Testis (tissue), 3 donors: Measurements from ENCODE around the gene ATAD2B. TPM values are rescaled to one million over a fixed set of nuclear protein-coding genes. Genes with fewer than 3 reads are reported as not detected.

Experiments used
- DNase-seq: peaks from one replicate; pipeline ENCODE4 v3.0.0-alpha.2; 2019
- H3K27ac ChIP-seq, 2 donors: fragments of 200-600 bp; sonication (generic); one replicate each; pipeline ENCODE4 v1.5.1; 2019
- H3K27me3 ChIP-seq: fragments of 200-600 bp; sonication (generic); one replicate; pipeline ENCODE4 v1.5.1; 2019
- H3K36me3 ChIP-seq: fragments of 200-600 bp; sonication (generic); one replicate; pipeline ENCODE4 v1.5.1; 2017; ENCODE audit warnings: low read depth; ENCODE audit errors: missing control alignments
- H3K4me1 ChIP-seq: fragments of 200-600 bp; sonication (generic); one replicate; pipeline ENCODE4 v1.5.1; 2019
- H3K4me3 ChIP-seq, 2 donors: fragments of 200-600 bp; sonication (generic); one replicate each; pipeline ENCODE4 v1.5.1; 2017 to 2019
- H3K9me3 ChIP-seq: fragments of 200-600 bp; sonication (generic); one replicate; pipeline ENCODE4 v1.5.1; 2017
- POLR2A ChIP-seq: fragments of 450-650 bp; IDR thresholded peaks from one replicate; pipeline ENCODE4 v1.6.1; 2017; ENCODE audit warnings: antibody characterized with exemption, mild to moderate bottlenecking, moderate library complexity
- WGBS, 2 donors: methylation state at CpG; one replicate each; pipeline ENCODE4 v1.1.5; 2018; 5-methylcytosine and 5-hydroxymethylcytosine counted together
- intact Hi-C: fragments of 100-400 bp; cut with DNase I; formaldehyde crosslinking; loops from one replicate; pipeline ENCODE4 v1.15.1; 2023; ENCODE audit warnings: low total_unique reads
- polyA plus RNA-seq: library from polyadenylated mRNA; stranded (reverse); fragments of 350-450 nt; fragmentation: Illumina TruSeq; extraction: RNeasy Lipid Tissue Mini Kit (QIAGEN cat#74804); gene quantifications from one replicate; pipeline ENCODE4 v1.2.3, GENCODE V29; 2014; ENCODE audit warnings: low read depth, low replicate concordance; ENCODE audit not compliant: insufficient read depth
- total RNA-seq, 2 donors: library from RNA; depleted of rRNA; stranded (reverse); fragments of >200 nt; gene quantifications; one replicate each; pipeline ENCODE4 v1.2.3, GENCODE V29; 2016
- TF ChIP-seq, protein P1 (sequence below), 3 experiments: fragments of 450-650 bp in 2 of 3; fragments of 200-600 bp in 1 of 3; sonication (generic) in 1 of 3; IDR thresholded peaks; one replicate each; pipeline ENCODE4 v1.5.1; 2016 to 2019; ENCODE audit warnings: antibody characterized with exemption in 3 of 3, mild to moderate bottlenecking in 2 of 3, moderate library complexity in 1 of 3

ATAD2B gene
- total and polyA plus RNA-seq, 3 donors from 2014 or later: 11.7 to 32.3 (median 23.2) TPM

DNA sequence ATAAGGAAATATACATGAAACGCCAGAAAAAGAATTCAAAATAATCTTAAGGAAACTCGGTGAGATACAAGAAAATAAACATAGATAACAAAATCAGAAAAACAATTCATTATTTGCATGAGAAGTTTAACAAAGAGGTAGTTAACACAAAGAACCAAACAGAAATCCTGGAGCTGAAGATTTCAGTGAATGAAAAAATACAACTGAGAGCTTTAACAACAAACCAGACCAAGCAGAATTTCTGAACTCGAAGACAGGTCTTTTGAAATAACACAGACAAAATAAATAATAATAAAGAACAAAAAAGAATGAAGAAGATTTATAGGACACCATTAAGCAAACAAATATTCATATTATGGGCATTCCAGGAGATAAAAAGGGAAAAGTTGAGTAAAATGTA lies 204.7 kb downstream of the ATAD2B start:
- no peak for DNase-seq
- H3K27me3 ChIP-seq: no peaks in the 10 kb centered on the region
- no peaks in the 10 kb centered on the region for H3K36me3 ChIP-seq
- intact Hi-C loops: no loop called here
- no peaks in the 10 kb centered on the region for H3K4me1 ChIP-seq
- no peak for TF ChIP-seq POLR2A
- TF ChIP-seq, protein P1, sequence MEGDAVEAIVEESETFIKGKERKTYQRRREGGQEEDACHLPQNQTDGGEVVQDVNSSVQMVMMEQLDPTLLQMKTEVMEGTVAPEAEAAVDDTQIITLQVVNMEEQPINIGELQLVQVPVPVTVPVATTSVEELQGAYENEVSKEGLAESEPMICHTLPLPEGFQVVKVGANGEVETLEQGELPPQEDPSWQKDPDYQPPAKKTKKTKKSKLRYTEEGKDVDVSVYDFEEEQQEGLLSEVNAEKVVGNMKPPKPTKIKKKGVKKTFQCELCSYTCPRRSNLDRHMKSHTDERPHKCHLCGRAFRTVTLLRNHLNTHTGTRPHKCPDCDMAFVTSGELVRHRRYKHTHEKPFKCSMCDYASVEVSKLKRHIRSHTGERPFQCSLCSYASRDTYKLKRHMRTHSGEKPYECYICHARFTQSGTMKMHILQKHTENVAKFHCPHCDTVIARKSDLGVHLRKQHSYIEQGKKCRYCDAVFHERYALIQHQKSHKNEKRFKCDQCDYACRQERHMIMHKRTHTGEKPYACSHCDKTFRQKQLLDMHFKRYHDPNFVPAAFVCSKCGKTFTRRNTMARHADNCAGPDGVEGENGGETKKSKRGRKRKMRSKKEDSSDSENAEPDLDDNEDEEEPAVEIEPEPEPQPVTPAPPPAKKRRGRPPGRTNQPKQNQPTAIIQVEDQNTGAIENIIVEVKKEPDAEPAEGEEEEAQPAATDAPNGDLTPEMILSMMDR (IDR thresholded peaks at IDR 0.05): no peak
- no peak overlapping the region for H3K4me3 ChIP-seq
- H3K9me3 ChIP-seq: no peaks in the 10 kb centered on the region
- WGBS, 2 donors: 92 to 96% methylated on average over 3 of the region's 3 CpGs
- no peak overlapping the region for H3K27ac ChIP-seq

DNA sequence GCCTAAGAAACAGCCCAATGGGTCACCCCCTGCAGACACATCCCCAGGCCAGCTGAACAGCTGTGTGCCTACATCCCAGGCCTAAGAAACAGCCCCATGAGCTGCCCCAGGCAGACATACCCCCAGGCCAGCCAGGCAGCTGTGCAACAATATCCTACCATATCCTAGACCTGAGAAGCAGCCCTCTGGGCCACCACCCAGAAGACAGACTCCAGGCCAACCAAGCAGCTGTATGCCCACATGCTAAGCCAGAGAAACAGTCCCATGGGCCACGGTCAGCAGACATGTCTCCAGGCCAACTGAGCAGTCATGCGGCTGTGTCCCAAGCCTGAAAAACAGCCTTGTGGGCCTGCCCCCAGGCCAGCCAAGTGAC lies 205.5 kb downstream of the ATAD2B start:
- H3K4me3 ChIP-seq: no peak overlapping the region
- H3K27ac ChIP-seq: no peak overlapping the region
- H3K4me1 ChIP-seq: no peaks in the 10 kb centered on the region
- H3K36me3 ChIP-seq: no peaks in the 10 kb centered on the region
- no peak for TF ChIP-seq POLR2A
- TF ChIP-seq, protein P1 (IDR thresholded peaks at IDR 0.05): no peak
- no peaks in the 10 kb centered on the region for H3K9me3 ChIP-seq
- H3K27me3 ChIP-seq: no peaks in the 10 kb centered on the region
- 92% methylated on average over 2 of the region's 2 CpGs; no CpG with 5 or more reads in 1 of the 2 donors for WGBS, 2 donors
- DNase-seq: no peak
- intact Hi-C loops: no loop called here

DNA sequence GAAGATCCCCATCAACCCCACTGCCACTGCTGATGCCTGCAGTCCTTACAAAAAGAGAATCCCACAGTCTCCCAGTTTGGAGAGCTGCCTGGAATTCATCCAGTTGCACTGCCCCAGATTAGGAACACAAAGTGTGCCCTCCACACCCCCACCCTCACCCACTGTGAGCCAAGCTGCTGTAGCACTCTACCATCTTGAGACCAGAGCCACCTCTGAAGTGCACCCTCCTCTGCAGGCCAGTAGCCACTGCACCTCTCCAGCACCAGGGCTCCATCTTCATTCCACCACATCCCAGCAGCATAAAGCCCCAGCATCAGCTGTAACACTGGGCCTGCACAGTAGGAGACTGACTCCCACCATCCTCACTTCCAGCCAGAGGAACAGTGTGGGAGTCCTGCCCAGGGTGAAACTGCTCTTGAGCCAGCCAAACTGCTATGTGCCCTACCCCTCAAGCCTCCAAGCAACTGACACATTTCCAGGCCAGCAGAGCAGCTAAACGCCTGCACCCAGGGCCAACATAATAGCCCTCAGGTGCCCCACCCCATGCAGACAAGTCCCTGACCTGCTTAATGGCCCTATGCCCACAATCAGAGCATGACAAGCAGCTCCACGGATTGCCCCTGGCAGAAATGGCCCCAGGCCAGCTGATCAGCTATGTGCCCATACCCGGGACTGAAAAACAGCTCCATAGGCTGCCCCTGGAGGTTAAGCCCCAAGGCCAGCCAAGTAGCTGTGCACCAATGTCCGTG lies 206.0 kb downstream of the ATAD2B start:
- 100% methylated on average over 4 of the region's 4 CpGs; no CpG with 5 or more reads in 1 of the 2 donors for WGBS, 2 donors
- H3K4me3 ChIP-seq: no peak overlapping the region
- no peak for DNase-seq
- H3K36me3 ChIP-seq: no peaks in the 10 kb centered on the region
- H3K27ac ChIP-seq: no peak overlapping the region
- H3K4me1 ChIP-seq: no peaks in the 10 kb centered on the region
- no peaks in the 10 kb centered on the region for H3K27me3 ChIP-seq
- no peaks in the 10 kb centered on the region for H3K9me3 ChIP-seq
- TF ChIP-seq, protein P1 (IDR thresholded peaks at IDR 0.05): no peak
- no peak for TF ChIP-seq POLR2A
- intact Hi-C loops: no loop called here

DNA sequence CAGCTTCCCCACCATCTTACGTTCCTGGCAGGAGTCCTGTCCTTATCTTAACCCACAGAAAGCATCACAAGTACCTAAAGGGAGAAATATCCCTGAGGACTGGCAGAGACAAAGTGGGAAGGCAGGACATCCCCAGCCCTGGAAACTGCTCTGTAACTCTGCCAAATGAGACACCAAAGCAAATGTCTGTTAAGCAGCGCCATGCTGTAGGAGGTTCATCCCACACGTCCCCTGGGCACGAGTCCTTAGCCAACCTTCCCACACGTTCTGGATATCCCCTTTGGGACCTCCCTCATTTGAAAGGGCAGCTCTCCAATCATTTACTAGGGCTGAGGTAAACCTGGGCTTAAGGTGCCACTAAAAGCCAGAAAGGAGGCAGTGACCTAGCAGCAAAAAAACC lies 207.2 kb downstream of the ATAD2B start:
- TF ChIP-seq, protein P1 (IDR thresholded peaks at IDR 0.05): no peak
- TF ChIP-seq POLR2A: no peak
- DNase-seq: no peak
- no peaks in the 10 kb centered on the region for H3K27me3 ChIP-seq
- H3K4me3 ChIP-seq: no peak overlapping the region
- no peak overlapping the region for H3K27ac ChIP-seq
- intact Hi-C loops: no loop called here
- H3K36me3 ChIP-seq: no peaks in the 10 kb centered on the region
- H3K4me1 ChIP-seq: no peaks in the 10 kb centered on the region
- H3K9me3 ChIP-seq: no peaks in the 10 kb centered on the region
- 65 to 70% methylated on average over 5 of the region's 5 CpGs for WGBS, 2 donors
